EL (cell line): Measurements from ENCODE around the gene SLC39A10.

Source experiments
- DNase-seq: peaks from one replicate; pipeline ENCODE4 v3.0.0-alpha.2; 2016

SLC39A10 gene

GRCh38 chr2:195733831-195734230 lies 76.8 kb downstream of the SLC39A10 start:
- no peak for DNase-seq

GRCh38 chr2:195734395-195734794 lies 77.4 kb downstream of the SLC39A10 start:
- DNase-seq: no peak

DNA sequence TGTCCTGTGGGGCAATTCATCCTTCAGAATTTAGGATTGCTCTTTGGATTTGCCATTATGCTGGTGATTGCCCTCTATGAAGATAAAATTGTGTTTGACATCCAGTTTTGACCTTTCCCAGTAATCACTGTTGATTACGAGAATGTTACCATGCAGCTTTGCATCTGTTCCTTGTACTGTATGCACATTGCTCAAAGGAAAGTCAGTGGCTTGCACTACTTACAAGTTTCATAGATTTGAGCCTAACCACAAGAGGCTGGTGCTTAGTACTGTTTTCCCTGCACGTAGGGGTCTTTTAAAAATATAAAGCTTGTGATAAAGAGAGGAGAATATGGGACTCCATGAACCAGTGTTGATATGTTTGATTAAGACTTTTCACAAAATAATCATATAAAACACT lies 77.9 kb downstream of the SLC39A10 start:
- no peak for DNase-seq

DNA sequence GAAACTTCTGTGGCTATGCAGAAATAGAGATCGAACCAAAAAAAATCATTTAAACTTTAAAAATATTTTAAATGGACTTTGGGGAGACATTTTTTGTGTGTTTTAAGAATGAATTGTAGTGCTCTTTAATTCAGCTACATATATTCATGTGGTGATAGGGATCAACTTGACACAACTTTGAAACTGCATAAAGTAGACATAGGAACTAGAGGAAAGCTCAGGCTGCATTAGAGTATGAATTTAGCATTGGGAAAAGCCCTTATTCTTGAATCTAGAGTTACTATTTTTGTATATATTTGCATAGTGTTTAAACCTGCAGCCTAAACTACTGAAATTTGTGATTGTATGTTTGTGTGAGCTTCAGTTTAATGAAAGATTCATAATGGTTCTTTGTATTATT lies 78.3 kb downstream of the SLC39A10 start:
- no peak for DNase-seq

DNA sequence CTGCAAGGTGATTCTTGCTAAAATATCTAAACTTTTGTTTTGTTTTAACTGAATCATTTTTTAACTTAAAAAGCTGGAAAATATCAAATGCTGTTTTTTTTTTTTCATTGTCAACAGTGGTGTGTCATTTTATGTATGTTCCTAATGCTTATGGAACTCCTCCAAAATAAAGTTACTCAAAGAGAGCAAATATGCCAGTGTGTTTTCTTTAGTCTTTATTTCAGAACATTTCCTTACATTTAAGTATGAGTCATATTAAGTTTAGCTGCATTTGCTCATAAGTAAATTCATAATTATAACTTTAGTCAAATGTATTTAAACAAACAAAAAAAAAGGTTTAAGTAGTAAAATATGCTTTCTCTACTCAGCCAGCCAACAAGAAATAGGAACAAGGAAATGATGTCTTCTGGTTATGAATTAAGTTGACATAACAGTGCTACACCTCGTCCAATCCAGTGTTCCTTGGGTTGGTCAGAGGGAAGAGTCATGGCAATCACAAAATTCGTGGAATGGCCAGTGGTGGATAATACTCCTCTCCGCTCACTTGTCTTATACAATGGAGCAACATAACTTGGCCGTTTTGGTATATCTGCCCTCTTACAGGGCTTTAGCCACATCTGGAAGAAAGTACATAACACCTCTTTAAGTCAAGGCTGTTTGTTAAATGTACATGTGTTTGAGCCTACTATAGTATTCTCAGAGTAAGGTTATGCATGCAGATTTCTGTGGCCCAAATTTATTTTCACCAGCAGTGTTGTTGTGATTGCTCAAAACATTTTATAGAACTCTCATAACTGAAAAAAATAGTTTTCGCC lies 80.7 kb downstream of the SLC39A10 start:
- peak; percentile 28 for DNase-seq

GRCh38 chr2:195741191-195741590 lies 84.2 kb downstream of the SLC39A10 start:
- no peak for DNase-seq

- DNase-seq: peak; percentile 21
Measured at GRCh38 chr2:195756218-195756942, 99.4 kb downstream of the SLC39A10 start.

- no peak for DNase-seq
Measured at GRCh38 chr2:195758846-195759245, 101.8 kb downstream of the SLC39A10 start.

DNA sequence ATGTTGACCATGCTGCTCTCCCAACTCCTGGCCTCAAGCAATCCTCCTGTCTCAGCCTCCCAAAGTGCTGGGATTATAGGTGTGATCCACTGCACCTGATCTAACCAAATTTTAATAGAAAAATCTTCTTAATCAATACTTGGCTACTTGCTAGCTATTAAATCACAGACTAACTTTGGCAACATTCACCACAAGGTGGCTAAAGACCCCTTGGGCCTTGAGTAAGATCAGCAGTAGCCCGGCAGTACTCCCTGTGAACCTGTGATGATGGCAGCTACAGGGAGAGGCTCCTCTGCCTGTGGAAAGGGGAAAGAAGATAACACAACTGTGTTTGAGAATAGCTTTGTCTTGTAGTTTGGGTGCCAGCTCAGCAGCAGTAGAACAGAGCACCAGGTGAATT lies 102.9 kb downstream of the SLC39A10 start:
- no peak for DNase-seq

GRCh38 chr2:195763866-195764265 lies 106.8 kb downstream of the SLC39A10 start:
- peak; percentile 21 for DNase-seq

GRCh38 chr2:195766691-195767090 lies 109.7 kb downstream of the SLC39A10 start:
- DNase-seq: no peak

- DNase-seq: peak; percentile 38
Measured at GRCh38 chr2:195768431-195768830, 111.4 kb downstream of the SLC39A10 start.

DNA sequence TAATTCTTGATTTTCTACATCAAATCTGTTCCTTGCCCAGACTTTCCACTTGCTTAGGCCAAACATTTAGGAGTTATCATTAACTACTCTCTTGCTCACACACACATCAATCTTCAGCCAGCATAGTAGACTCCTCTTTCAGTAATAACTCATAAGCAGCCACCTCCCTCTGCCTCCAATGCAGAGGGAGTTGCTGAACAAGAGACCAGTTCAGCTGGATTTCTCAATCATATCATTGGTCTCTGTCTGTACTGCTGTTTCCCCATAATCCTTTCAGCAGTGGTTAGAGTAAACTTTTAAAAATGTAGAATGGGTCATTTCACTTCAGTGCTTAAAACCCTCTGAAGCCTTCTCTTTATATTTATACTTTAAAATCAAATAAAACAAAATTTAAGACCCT lies 112.9 kb downstream of the SLC39A10 start:
- no peak for DNase-seq

- no peak for DNase-seq
Measured at GRCh38 chr2:195779491-195779890, 122.5 kb downstream of the SLC39A10 start.

- DNase-seq: no peak
Measured at GRCh38 chr2:195782156-195782555, 125.1 kb downstream of the SLC39A10 start.
